Progenitor cell of endocrine pancreas (in vitro differentiated cells): ENCODE results near the gene NEBL. TPM values are rescaled to one million over a fixed set of nuclear protein-coding genes. Genes with fewer than 3 reads are reported as not detected.

Experiments
- DNase-seq: peaks from one replicate; pipeline ENCODE4 v3.0.0; 2021; ENCODE audit warnings: low spot score; ENCODE audit not compliant: unreplicated experiment
- H3K27ac Mint-ChIP-seq: 2 replicates; pipeline ENCODE4 v1.8.0; 2021; ENCODE audit warnings: mild to moderate bottlenecking, moderate library complexity, mixed read lengths
- H3K27me3 Mint-ChIP-seq: 2 replicates; pipeline ENCODE4 v1.8.0; 2021; ENCODE audit warnings: mixed read lengths
- H3K36me3 Mint-ChIP-seq: 2 replicates; pipeline ENCODE4 v1.8.0; 2022; ENCODE audit warnings: mixed read lengths; ENCODE audit not compliant: insufficient read depth
- H3K4me1 Mint-ChIP-seq: 2 replicates; pipeline ENCODE4 v1.8.0; 2021; ENCODE audit warnings: low read depth, mixed read lengths
- H3K4me3 Mint-ChIP-seq: 2 replicates; pipeline ENCODE4 v1.8.0; 2021; ENCODE audit warnings: low read depth, mild to moderate bottlenecking, moderate library complexity, mixed read lengths
- H3K9me3 Mint-ChIP-seq: 2 replicates; pipeline ENCODE4 v1.8.0; 2021; ENCODE audit warnings: low read depth, mixed read lengths
- total RNA-seq: library from RNA; stranded (reverse); gene quantifications from 2 replicates; pipeline ENCODE4 v1.2.1, GENCODE V29; 2021
- TF ChIP-seq, protein P1 (sequence below): fragments of 200-600 bp; sonication (generic); IDR thresholded peaks from one replicate; pipeline ENCODE4 v1.5.0; 2021; ENCODE audit warnings: antibody characterized with exemption, mild to moderate bottlenecking; ENCODE audit not compliant: unreplicated experiment

NEBL gene
- total RNA-seq, 1 donor from 2014 or later: 13.2 TPM

DNA sequence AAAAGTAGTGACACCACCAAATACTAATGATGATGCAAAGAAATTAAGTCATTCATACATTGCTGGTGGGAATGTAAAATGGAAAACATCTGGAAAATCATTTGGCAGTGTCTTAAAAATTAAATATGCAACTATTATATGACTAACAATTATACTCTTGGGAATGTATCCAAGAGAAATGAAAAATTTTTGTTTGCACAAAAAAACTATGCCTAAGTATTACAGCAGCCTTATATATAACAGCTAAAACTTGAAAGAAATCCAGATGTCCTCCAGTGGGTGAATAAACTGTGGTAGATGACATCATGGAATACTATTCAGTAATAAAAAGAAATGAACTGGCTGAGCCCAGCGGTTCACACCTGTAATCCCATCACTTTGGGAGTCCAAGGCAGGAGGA lies 132.0 kb downstream of the NEBL start:
- H3K27me3 Mint-ChIP-seq: no peaks in the 10 kb centered on the region
- H3K9me3 Mint-ChIP-seq: no peaks in the 10 kb centered on the region

DNA sequence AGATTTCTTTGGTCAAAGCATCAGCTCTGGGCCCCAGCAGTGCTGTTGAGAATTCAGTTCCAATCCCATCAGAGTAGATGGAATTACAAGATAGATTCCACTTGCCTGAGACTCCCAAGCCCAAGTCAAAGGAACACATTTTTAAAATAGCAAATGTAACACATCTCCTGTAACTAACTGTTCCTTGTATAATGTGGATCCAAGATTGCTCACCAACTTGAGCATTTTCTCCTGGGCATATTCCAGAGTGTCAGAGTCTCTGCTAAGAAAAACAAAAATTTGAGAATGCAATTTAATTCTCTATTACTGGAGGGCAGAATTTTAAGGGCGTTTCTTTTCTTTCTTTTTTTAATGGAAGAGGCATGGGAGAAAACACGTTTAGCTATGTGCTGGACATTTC lies 136.7 kb downstream of the NEBL start:
- TF ChIP-seq, protein P1, sequence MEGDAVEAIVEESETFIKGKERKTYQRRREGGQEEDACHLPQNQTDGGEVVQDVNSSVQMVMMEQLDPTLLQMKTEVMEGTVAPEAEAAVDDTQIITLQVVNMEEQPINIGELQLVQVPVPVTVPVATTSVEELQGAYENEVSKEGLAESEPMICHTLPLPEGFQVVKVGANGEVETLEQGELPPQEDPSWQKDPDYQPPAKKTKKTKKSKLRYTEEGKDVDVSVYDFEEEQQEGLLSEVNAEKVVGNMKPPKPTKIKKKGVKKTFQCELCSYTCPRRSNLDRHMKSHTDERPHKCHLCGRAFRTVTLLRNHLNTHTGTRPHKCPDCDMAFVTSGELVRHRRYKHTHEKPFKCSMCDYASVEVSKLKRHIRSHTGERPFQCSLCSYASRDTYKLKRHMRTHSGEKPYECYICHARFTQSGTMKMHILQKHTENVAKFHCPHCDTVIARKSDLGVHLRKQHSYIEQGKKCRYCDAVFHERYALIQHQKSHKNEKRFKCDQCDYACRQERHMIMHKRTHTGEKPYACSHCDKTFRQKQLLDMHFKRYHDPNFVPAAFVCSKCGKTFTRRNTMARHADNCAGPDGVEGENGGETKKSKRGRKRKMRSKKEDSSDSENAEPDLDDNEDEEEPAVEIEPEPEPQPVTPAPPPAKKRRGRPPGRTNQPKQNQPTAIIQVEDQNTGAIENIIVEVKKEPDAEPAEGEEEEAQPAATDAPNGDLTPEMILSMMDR: no peak
- H3K36me3 Mint-ChIP-seq: no peaks in the 10 kb centered on the region
- no peaks in the 10 kb centered on the region for H3K27me3 Mint-ChIP-seq
- peaks cover 9% of the 10 kb centered on the region for H3K9me3 Mint-ChIP-seq
- no peak overlapping the region for H3K4me3 Mint-ChIP-seq
- peaks cover 15% of the 10 kb centered on the region for H3K4me1 Mint-ChIP-seq
- H3K27ac Mint-ChIP-seq: no peak overlapping the region
- DNase-seq: no peak

More for the DNA sequence above, 132.0 kb downstream of the NEBL start:
- H3K4me3 Mint-ChIP-seq: no peak overlapping the region
- no peak overlapping the region for H3K27ac Mint-ChIP-seq
- H3K4me1 Mint-ChIP-seq: peaks cover 26% of the 10 kb centered on the region
- TF ChIP-seq, protein P1: no peak
- DNase-seq: no peak
- H3K36me3 Mint-ChIP-seq: no peaks in the 10 kb centered on the region

DNA sequence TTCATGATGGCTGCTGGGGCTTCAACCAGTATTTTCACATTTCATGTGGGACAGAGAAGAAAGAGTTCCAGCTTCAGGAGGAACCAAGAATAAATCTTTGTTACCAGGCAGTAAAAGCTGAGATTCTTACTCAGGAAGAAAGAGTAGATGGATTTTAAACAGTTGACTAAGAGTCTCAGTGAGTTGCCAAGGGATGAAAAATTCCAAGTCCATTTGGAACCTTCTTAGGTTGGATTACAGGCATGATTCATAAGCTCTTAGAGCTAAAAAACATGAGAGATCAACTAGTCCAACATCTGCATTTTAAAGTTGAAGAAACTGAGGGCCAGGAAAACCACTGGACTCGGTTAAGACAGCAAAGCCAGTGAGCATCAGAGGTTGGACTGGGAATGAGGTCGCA lies 148.6 kb downstream of the NEBL start:
- peaks cover 3% of the 10 kb centered on the region for H3K27me3 Mint-ChIP-seq
- peaks cover 15% of the 10 kb centered on the region for H3K9me3 Mint-ChIP-seq
- no peaks in the 10 kb centered on the region for H3K4me1 Mint-ChIP-seq
- no peak overlapping the region for H3K27ac Mint-ChIP-seq
- peaks cover 3% of the 10 kb centered on the region for H3K36me3 Mint-ChIP-seq
- DNase-seq: no peak
- H3K4me3 Mint-ChIP-seq: no peak overlapping the region
- TF ChIP-seq, protein P1: no peak

DNA sequence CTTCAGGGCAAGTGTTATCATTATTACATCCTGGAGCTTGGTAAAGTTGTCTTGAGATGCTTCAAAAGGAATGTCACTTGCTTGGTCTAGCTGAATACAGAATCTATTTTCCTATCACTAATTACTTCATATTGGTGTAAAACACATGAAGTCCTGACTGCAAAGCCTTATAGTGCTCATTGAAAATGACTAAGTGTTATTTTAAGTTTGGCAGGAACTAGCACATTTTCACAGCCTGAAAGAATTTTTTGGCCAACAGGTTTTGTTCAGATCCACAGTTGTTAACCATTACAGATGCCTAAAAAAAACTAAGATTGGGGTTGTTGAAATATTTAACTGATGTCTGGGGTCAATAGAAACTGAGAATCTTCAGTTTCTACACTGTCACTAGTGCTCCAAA lies 149.3 kb downstream of the NEBL start:
- DNase-seq: no peak
- Mint-ChIP-seq H3K9me3 (peaks cover 15% of the 10 kb centered on the region), H3K27me3 (peaks cover 3% of the 10 kb centered on the region), H3K36me3 (peaks cover 3% of the 10 kb centered on the region), H3K4me1 (no peaks in the 10 kb centered on the region), H3K4me3 (no peak overlapping the region), H3K27ac (no peak overlapping the region)
- TF ChIP-seq, protein P1: no peak

DNA sequence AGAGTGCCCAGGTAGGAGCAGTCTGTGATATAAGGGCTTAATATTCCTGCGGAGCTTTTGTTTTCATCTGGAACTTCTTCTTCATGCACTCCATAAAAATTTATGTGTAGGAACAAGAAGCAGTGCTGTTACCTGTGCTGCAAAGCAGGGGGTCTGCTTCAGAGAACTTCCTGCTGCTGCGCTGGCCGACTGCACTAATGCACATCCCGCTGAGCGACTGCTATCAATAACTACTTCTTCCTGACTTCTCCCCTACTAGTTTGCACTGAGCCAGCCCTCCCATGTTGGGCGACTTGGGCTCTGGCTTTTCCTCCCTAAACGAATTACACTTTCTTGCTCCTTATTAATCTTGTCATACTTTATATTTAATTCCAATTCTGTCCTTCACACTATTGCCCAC lies 150.3 kb downstream of the NEBL start:
- DNase-seq: no peak
- Mint-ChIP-seq H3K36me3 (peaks cover 3% of the 10 kb centered on the region), H3K4me3 (no peak overlapping the region), H3K27me3 (peaks cover 3% of the 10 kb centered on the region), H3K9me3 (peaks cover 15% of the 10 kb centered on the region), H3K27ac (no peak overlapping the region), H3K4me1 (no peaks in the 10 kb centered on the region)
- TF ChIP-seq, protein P1: no peak
